ENCODE data around the gene COQ7. TPM values are rescaled to one million over a fixed set of nuclear protein-coding genes. Genes with fewer than 3 reads are reported as not detected.

The COQ7 gene
- total RNA-seq, 2 experiments from 2014 or later, result 21.6 to 22.2 TPM

- H2AFZ ChIP-seq (ENCODE audit: low read length), result no peak overlapping the region
- CTCF ChIA-PET (ENCODE audit: unreplicated experiment), result no interaction called here
- H3K4me1 ChIP-seq (ENCODE audit: insufficient read depth, low read length, poor library complexity, severe bottlenecking), result peaks cover 5% of the 10 kb centered on the region
- no peaks in the 10 kb centered on the region for H3K79me2 ChIP-seq (ENCODE audit: insufficient read depth, low read depth, low read length)
- no peaks in the 10 kb centered on the region for H3K9me3 ChIP-seq (ENCODE audit: low read length)
- BruUV-seq (replicated peaks), result no TSS peak
- H3K9me2 ChIP-seq (ENCODE audit: insufficient read depth, low read length), result no peaks in the 10 kb centered on the region
- no peak overlapping the region for H3K4me3 ChIP-seq (ENCODE audit: low read depth, low read length, poor library complexity, severe bottlenecking)
- no peak for DNase-seq (ENCODE audit: low spot score)
- TF ChIP-seq EZH2phosphoT487 (IDR thresholded peaks at IDR 0.05; ENCODE audit: borderline replicate concordance, low read depth, low read length), result no peak
- no peak for TF ChIP-seq CTCF (conservative IDR thresholded peaks at IDR 0.05; ENCODE audit: low read length)
- intact Hi-C loops (cut with micrococcal nuclease; ENCODE audit: unreplicated experiment), result no loop called here
- no peaks in the 10 kb centered on the region for H3K36me3 ChIP-seq (ENCODE audit: insufficient read depth, low read length)
- POLR2A ChIA-PET, result interaction anchor here (0.6 to 0.9 kb wide), 2 partner anchors 16 to 28 kb away, joined by 3 to 5 read pairs; no protein-coding TSS in a partner anchor
- H3K27ac ChIP-seq (ENCODE audit: low read depth, low read length, poor library complexity, severe bottlenecking), result no peak overlapping the region
- H3K4me2 ChIP-seq (ENCODE audit: low read length), result no peak overlapping the region
- no peaks in the 10 kb centered on the region for H4K20me1 ChIP-seq (ENCODE audit: insufficient read depth, low read length)
Observed at GRCh38 chr16:19110537-19111360, 43.3 kb downstream of the COQ7 start.

- Histone ChIP-seq H4K20me1 (ENCODE audit: insufficient read depth, low read length) (no peaks in the 10 kb centered on the region), H3K4me3 (ENCODE audit: low read depth, low read length, poor library complexity, severe bottlenecking) (no peak overlapping the region), H3K9me2 (ENCODE audit: insufficient read depth, low read length) (no peaks in the 10 kb centered on the region), H3K79me2 (ENCODE audit: insufficient read depth, low read depth, low read length) (no peaks in the 10 kb centered on the region), H3K4me2 (ENCODE audit: low read length) (no peak overlapping the region), H3K27ac (ENCODE audit: low read depth, low read length, poor library complexity, severe bottlenecking) (no peak overlapping the region), H2AFZ (ENCODE audit: low read length) (no peak overlapping the region), H3K36me3 (ENCODE audit: insufficient read depth, low read length) (no peaks in the 10 kb centered on the region), H3K9me3 (ENCODE audit: low read length) (no peaks in the 10 kb centered on the region), H3K4me1 (ENCODE audit: insufficient read depth, low read length, poor library complexity, severe bottlenecking) (peaks cover 9% of the 10 kb centered on the region)
- ChIA-PET POLR2A (interaction anchor here (0.5 to 0.7 kb wide), 2 partner anchors 45 to 719 kb away, joined by 3 read pairs; partner anchors contain the start of gene COQ7), CTCF (ENCODE audit: unreplicated experiment) (no interaction called here)
- intact Hi-C loops (cut with micrococcal nuclease; ENCODE audit: unreplicated experiment), result no loop called here
- BruUV-seq (replicated peaks), result no TSS peak
- TF ChIP-seq CTCF (conservative IDR thresholded peaks at IDR 0.05; ENCODE audit: low read length) (no peak), EZH2phosphoT487 (IDR thresholded peaks at IDR 0.05; ENCODE audit: borderline replicate concordance, low read depth, low read length) (no peak)
- DNase-seq (ENCODE audit: low spot score), result no peak
Observed at GRCh38 chr16:19112099-19112407, 44.6 kb downstream of the COQ7 start.

All from OCI-LY7 (cell line).